Kidney (tissue), 14 donors: ENCODE measurements around the gene BBS1. TPM values are rescaled to one million over a fixed set of nuclear protein-coding genes. Genes with fewer than 3 reads are reported as not detected.
A peak's percentile ranks its signal among the peaks of the same experiment; 100 is the strongest.

Source experiments
- DNase-seq, 5 donors: peaks; one replicate each; pipeline ENCODE4 v3.0.0-alpha.2; 2013 to 2020
- FAIRE-seq: peaks from 2 replicates; lab custom pipeline; 2012; peaks lifted over from hg19 to GRCh38; lab: Jason Lieb, UNC
- H3K27ac ChIP-seq, 2 donors: one replicate each; pipeline ENCODE4 v1.7.0; 2013; ENCODE audit warnings: low read depth in 2 of 2, low read length in 2 of 2, inconsistent platforms in 1 of 2
- H3K27me3 ChIP-seq: one replicate; pipeline ENCODE4 v1.7.1; 2013; ENCODE audit warnings: low read length, inconsistent platforms; ENCODE audit not compliant: control insufficient read depth, insufficient read depth
- H3K36me3 ChIP-seq, 3 donors: one replicate each; pipeline versions ENCODE4 v1.7.0 to v1.7.1; 2013; ENCODE audit warnings: low read length in 3 of 3, control low read depth in 1 of 3, inconsistent platforms in 1 of 3; ENCODE audit not compliant: insufficient read depth in 3 of 3, control insufficient read depth in 2 of 3
- H3K4me1 ChIP-seq, 3 donors: one replicate each; pipeline versions ENCODE4 v1.7.0 to v1.7.1; 2013; ENCODE audit warnings: low read length in 3 of 3, inconsistent platforms in 1 of 3, low read depth in 1 of 3; ENCODE audit not compliant: control insufficient read depth in 2 of 3, insufficient read depth in 2 of 3
- H3K4me3 ChIP-seq, 3 donors: one replicate each; pipeline versions ENCODE4 v1.7.0 to v1.8.1; 2013; ENCODE audit warnings: low read length in 3 of 3, control low read depth in 1 of 3, inconsistent platforms in 1 of 3
- H3K9ac ChIP-seq, 3 donors: one replicate each; pipeline versions ENCODE4 v1.7.0 to v1.7.1; 2013; ENCODE audit warnings: low read length in 3 of 3, control low read depth in 1 of 3, inconsistent platforms in 1 of 3
- H3K9me3 ChIP-seq, 3 donors: one replicate each; pipeline versions ENCODE4 v1.7.0 to v1.7.1; 2013; ENCODE audit warnings: low read length in 3 of 3, control low read depth in 1 of 3, inconsistent platforms in 1 of 3; ENCODE audit not compliant: control insufficient read depth in 2 of 3, insufficient read depth in 1 of 3
- intact Hi-C: fragments of 100-400 bp; cut with DNase I; formaldehyde crosslinking; loops from one replicate; pipeline ENCODE4 v1.11.1; 2022
- polyA plus RNA-seq: library from polyadenylated mRNA; stranded (reverse); fragments of 350-450 nt; fragmentation: Illumina TruSeq; extraction: RNeasy Lipid Tissue Mini Kit (QIAGEN cat#74804); gene quantifications from one replicate; pipeline ENCODE4 v1.2.3, GENCODE V29; 2014; ENCODE audit warnings: low read depth, low replicate concordance; ENCODE audit not compliant: insufficient read depth
- total RNA-seq: library from RNA; stranded (reverse); fragmentation: NEBNext Ultra II Directional; extraction: Animal tissue kit (Norgen Biotek cat#: 25700); gene quantifications from one replicate; pipeline ENCODE4 v1.2.1, GENCODE V29; 2021
- TF ChIP-seq, protein P1 (sequence below): IDR thresholded peaks from 3 replicates; pipeline ENCODE4 v1.5.1; 2012; ENCODE audit warnings: mild to moderate bottlenecking, moderate library complexity, borderline replicate concordance; ENCODE audit not compliant: insufficient read depth; ENCODE audit errors: extremely low read depth
- donor health status: control.
- donor health status: control.
- donor health status: control.
- donor health status: control.
- donor health status: control.
- donor health status: DM: yes; HTN: yes; CAD: no.
- donor health status: Normal renal cell carcinoma (clear cell type).

BBS1 gene
- total and polyA plus RNA-seq, 2 donors from 2014 or later: 30.1 to 85.4 TPM

DNA sequence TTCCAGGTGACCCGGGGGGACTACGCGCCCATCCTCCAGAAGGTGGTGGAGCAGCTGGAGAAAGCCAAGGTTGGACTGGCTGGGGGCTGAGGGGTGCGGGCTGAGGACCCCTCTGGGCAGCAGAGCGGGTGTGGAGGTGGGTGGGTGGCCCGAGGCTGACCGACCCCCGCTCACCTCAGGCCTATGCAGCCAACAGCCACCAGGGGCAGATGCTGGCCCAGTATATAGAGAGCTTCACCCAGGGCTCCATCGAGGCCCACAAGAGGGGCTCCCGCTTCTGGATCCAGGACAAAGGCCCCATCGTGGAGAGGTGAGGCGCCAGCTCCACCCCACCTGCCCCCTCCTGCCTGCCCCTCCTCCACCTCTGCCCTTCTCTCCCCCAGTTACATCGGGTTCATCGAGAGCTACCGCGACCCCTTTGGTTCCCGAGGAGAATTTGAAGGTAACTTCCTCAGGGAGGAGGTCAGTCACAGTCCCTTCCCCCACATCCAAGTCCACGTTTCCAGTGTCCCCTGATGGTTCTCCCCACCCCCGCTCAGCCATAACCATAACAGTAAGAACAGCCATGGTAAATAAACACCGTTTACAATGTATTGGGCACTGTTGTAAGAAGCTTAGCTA, 19.0 kb upstream of the BBS1 start:
- H3K9me3 ChIP-seq: no peaks in the 10 kb centered on the region
- peaks cover 0 to 8% (median 2%) of the 10 kb centered on the region in 3 donors for H3K36me3 ChIP-seq
- H3K4me3 ChIP-seq: peak overlapping the region in 1 of 3 donors; percentile 43
- TF ChIP-seq, protein P1, sequence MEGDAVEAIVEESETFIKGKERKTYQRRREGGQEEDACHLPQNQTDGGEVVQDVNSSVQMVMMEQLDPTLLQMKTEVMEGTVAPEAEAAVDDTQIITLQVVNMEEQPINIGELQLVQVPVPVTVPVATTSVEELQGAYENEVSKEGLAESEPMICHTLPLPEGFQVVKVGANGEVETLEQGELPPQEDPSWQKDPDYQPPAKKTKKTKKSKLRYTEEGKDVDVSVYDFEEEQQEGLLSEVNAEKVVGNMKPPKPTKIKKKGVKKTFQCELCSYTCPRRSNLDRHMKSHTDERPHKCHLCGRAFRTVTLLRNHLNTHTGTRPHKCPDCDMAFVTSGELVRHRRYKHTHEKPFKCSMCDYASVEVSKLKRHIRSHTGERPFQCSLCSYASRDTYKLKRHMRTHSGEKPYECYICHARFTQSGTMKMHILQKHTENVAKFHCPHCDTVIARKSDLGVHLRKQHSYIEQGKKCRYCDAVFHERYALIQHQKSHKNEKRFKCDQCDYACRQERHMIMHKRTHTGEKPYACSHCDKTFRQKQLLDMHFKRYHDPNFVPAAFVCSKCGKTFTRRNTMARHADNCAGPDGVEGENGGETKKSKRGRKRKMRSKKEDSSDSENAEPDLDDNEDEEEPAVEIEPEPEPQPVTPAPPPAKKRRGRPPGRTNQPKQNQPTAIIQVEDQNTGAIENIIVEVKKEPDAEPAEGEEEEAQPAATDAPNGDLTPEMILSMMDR: no peak
- H3K9ac ChIP-seq: no peak overlapping the region
- H3K27ac ChIP-seq: no peak overlapping the region
- DNase-seq (no peak), FAIRE-seq (no peak)
- intact Hi-C loops: no loop called here
- peaks cover 0 to 8% (median 0%) of the 10 kb centered on the region in 3 donors for H3K4me1 ChIP-seq
- no peaks in the 10 kb centered on the region for H3K27me3 ChIP-seq

DNA sequence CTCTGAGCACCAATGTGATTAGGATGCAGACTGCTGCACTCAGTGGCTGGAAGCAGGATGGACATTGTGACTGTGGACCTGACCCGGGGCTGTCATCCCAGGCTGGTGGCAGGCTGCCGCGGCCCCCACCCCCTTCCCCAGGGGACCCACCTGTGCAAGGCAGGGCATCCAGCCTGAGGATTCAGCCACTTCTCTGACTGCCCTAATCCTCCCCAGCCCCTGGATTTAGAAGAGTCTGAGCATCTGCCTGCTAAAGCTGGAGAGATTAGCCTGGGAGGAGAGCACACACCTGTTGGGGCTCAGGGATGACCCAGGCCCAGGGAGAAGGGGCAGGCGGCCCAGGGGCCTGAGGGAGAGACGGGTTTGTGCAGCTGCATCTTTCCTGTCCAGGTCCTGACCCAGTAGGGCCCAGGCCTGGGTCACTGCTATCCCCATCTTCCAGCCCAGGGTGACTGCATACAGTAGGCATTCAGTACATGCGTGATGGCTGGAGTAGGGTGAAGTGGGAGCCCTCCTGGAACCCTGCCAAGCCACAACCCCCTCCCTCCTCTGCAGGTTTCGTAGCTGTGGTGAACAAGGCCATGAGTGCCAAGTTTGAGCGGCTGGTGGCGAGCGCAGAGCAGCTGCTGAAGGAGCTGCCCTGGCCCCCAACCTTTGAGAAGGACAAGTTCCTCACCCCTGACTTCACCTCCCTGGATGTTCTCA, 18.1 kb upstream of the BBS1 start:
- no peaks in the 10 kb centered on the region for H3K9me3 ChIP-seq
- TF ChIP-seq, protein P1: no peak
- H3K9ac ChIP-seq: no peak overlapping the region
- peak overlapping the region in 2 of 3 donors; percentile 42 to 43 for H3K4me3 ChIP-seq
- H3K36me3 ChIP-seq: peaks cover 0 to 8% (median 0%) of the 10 kb centered on the region in 3 donors
- H3K27me3 ChIP-seq: no peaks in the 10 kb centered on the region
- DNase-seq (no peak), FAIRE-seq (no peak)
- H3K4me1 ChIP-seq: peaks cover 0 to 8% (median 0%) of the 10 kb centered on the region in 3 donors
- no peak overlapping the region for H3K27ac ChIP-seq
- intact Hi-C loops: no loop called here

DNA sequence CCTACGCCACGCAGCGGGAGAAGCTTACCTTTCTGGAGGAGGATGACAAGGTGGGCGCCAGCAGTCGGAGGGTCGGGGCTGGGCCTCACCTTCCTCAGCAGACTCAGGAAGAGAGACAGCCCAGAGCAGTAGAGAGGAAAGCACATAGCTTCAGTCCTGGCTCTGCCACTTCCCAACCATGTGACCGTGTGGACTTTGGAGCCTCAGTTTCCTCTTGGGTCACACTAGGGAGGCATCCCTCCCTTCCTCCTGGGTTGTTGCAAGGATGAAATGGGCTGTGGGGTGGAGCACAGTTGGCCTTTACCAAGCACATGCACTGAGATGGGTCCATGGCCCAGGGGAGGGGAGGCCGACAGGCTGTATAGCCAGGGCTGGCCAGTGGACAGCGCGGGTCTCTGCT, 17.3 kb upstream of the BBS1 start:
- no peak for FAIRE-seq

More for the DNA sequence above, 17.3 kb upstream of the BBS1 start:
- no peak overlapping the region for H3K9ac ChIP-seq
- intact Hi-C loops: no loop called here
- TF ChIP-seq, protein P1: no peak
- DNase-seq: no peak
- peak overlapping the region in 2 of 3 donors; percentile 42 to 43 for H3K4me3 ChIP-seq
- H3K36me3 ChIP-seq: peaks cover 0 to 3% (median 0%) of the 10 kb centered on the region in 3 donors
- no peaks in the 10 kb centered on the region for H3K27me3 ChIP-seq
- no peak overlapping the region for H3K27ac ChIP-seq
- peaks cover 0 to 8% (median 0%) of the 10 kb centered on the region in 3 donors for H3K4me1 ChIP-seq
- no peaks in the 10 kb centered on the region for H3K9me3 ChIP-seq
